HG03378 (cell line): ENCODE results near the gene RNF11.
"Not testable (repeated sequence)": the region's sequence is repeated elsewhere in the genome, so short reads cannot be mapped to it uniquely, and the experiment has no call there.

Experiments
- ATAC-seq: cut with Tn5 transposase; IDR thresholded peaks from one replicate; pipeline ENCODE4 v1.9.1; 2021; ENCODE audit warnings: mild to moderate bottlenecking, moderate library complexity; ENCODE audit not compliant: unreplicated experiment

RNF11 gene

DNA sequence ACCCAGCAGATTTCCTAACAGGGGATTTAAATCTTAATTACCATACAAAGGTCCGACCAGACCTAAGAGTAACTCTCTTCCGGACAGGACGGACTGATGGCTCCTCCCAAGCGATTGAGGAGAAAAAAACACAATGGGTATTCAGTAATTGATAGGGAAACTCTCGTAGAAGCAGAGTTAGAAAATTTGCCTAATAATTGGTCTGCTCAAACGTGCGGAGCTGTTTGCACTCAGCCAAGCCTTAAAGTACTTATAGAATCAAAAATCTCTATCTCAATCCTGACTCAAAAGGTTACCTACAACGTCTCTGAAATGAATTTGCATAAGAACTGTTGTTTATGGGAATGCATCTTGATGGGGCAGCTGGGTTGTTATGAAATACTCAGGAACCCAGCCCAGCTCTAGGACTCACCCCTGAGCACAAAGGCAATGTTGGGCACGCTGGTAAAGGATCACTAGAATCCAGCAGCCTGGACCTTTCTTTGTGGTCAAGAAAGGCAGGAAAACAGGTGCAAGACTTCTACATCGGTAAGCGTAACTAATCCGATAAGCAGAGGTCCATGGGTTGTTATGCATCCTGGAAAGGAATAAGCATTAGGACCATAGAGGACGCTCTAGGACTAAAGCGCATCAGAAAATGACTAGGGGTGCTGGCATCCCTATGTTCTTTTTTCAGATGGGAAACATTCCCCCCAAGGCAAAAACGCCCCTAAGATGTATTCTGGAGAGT lies 8.7 kb upstream of the RNF11 start:
- not testable (repeated sequence) for ATAC-seq

DNA sequence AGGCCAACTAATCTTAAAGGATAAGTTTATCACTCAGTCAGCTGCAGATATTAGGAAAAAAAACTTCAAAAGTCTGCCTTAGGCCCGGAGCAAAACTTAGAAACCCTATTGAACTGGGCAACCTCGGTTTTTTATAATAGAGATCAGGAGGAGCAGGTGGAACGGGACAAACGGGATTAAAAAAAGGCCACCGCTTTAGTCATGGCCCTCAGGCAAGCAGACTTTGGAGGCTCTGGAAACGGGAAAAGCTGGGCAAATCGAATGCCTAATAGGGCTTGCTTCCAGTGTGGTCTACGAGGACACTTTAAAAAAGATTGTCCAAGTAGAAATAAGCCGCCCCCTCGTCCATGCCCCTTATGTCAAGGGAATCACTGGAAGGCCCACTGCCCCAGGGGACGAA lies 7.6 kb upstream of the RNF11 start:
- ATAC-seq, result not testable (repeated sequence)

DNA sequence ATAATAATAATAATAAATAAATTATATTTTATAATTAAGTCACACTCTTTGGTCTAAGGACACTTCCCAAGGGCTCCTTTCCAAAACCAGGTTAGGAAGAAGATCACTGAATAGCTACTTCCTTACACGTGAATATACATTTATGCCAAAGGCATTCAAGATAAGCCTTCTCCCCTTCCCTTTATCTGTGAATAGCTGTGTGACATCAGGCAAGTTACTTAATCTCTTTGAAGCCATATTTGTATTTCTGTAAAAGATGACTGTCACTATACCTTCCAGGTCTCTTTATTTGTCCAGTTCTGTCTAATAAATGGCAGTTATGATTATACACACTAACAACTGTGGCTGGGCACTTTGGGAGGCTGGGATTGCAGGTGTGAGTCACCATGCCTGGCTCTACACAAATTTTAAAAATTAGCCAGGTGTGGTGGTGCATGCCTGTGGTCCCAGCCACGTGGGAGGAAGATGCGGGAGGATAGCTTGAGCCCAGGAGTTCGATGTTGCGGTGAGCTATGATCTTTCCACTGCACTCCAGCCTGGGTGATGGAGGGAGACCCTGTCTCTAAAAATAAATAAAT lies 5.5 kb upstream of the RNF11 start:
- ATAC-seq, result no peak

DNA sequence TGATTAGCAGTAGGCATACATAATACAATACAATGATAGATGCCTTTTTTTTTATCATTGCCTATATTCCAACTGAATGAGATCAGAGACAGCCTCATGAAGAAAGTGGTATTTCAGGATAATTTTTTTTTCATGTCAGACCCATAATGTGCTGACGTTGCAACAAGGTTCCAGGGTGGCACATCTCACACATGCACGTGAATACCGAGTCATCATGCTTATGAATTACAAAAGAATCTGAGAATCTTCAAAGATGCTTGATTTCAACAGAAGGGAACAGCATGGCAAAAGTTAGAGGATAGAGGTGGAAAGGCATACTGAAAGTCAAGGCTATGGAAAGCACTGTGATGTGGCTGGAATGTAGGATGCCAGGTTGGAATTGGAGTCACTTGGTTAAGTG lies 5.0 kb upstream of the RNF11 start:
- ATAC-seq, result no peak

DNA sequence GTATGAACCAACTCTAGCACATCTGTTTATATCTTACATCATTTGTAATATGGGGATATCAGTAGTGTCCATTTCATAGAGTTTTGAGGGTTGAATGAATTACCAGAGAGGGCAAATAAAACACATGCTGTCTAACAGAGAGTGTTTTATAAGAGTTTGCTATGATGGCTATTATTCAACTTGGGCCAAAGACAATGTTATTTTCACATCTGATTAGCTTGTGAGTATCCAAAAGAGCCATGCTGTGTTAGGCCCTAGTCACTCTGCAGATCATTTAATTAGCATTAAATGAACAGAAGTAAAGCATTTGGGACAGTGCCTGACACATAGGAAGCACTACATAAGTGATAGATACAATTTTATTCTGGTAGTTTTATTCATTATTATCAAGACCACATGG lies 4.2 kb upstream of the RNF11 start:
- no peak for ATAC-seq

DNA sequence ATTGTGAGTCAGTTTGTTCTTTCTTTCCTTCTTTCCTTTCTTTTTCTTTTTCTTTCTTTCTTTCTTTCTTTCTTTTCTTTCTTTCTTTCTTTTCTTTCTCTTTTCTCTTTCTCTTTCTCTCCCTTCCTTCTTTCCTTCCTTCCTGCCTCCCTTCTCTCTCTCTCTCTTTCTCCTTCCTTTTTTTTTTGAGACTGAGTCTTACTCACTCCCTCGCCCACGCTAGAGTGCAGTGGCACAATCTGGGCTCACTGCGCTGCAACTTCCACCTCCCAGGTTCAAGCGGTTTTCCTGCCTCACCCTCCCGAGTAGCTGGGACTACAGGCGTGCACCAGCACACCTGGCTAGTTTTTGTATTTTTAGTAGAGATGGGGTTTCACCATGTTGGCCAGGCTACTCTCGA lies 1.8 kb upstream of the RNF11 start:
- ATAC-seq, result not testable (repeated sequence)

DNA sequence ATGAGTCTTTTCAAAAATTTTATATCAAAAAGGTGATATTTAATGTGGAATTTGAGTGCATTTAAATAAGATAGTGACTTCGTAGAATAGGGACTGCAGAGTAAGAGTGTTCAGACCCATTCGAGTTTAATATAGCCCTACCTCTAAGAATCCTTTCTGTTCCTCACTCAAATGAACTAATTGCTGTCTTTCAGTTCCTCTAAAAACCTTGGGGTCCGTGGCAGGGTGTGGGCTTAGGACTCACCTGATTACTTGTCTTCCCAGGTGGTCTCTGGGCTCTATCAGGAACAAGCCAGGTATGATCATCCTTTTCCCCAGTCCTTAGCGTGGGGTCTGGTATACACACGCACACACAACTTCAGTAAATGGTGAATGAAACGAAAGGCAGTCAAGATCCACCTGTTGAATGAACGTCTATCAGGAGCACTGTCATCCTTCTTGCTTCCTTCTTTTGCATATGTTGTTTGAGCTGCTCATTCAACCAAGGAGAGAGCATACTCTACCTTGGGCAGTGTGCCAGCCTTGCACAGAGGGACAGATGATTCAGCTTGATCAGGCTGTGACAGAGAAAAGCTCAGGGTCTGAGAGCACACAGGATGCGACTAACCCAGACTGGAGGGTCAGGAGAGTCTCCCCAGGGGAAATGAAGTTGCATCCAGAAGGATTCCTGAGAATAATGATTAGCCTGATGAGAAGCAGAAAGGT lies 1.2 kb upstream of the RNF11 start:
- ATAC-seq, result peak; percentile 80

DNA sequence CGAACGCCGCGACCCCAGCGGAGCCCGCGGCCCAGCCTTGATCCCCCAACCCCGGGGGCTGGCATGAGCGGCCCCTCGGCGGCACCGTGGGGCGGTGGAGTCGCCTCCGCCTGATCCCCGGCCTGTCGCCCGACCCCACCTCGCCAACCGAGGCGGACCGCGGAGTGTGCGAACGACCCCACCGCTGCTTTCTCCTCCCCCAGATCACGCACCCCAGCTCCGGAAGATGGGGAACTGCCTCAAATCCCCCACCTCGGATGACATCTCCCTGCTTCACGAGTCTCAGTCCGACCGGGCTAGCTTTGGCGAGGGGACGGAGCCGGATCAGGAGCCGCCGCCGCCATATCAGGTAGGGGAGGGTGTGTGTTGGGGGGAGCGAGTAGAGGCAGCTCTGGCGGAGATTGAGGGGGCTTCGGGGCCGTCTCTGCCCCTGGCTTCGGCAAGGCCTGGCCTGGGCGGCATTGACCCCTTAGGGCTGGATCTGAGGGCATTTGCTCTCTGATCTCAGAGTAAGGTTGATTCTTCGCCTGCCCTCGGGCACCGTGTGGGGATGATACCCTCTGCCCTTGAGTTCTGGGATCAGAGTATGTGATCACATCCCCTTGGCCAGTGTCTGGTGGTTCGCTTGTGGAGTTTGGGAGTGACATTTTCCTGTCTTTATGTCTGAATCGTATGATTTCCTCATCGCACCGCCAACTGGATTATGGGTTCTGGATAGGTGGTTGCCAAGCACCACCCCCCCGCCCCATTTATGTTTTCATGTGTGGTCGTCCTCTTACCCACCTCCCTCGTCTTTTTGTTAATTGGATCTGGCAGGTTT lies 668 bp downstream of the RNF11 start:
- no peak for ATAC-seq

DNA sequence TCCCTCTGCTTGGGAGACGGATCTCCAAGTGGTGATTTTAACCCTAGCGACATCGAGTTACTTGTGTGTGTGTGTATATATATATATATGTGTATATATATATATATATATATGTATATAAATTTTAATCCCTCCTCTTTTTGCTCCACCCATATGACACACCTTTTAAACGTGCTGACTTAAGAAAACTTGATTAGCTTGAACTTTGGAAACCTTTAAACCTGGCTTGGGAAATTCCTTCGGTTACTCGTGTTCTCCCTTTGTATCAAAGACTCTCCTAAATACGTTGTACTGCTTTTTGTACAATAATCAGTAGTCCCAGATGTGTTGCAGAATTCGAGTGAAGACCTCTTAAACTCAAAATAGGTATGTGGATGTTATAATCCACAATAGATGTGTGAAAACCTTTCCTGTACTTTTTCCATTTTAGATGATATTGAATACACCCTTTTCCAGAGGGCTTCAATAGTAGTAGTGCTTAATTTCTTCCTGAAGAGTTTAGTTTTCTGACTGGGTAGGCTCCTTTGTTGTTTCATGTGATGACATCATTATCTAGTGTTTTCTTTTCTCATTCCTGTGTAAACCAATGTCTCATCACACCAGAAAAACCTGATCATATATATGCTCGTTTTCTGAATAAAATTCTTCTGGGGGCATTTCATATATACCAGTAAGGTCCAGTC lies 1.4 kb downstream of the RNF11 start:
- no peak for ATAC-seq

DNA sequence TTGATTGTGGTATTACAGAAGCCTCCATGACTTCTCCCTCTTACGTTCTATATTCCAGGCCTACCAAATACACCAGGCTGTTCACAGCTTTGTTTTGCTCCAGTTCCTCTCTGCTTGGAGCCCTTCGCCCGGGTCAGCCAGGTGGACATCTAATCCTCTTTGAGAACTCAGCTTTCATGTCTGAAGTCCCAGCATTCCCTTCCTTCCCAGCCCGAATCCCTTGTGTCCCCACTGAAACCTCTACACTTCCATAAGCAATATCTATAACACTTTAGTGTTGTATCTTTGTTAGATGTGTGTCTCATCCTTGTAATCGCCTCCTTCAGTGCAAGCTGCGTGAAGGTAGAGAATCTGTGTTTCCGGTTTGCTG lies 1.9 kb downstream of the RNF11 start:
- ATAC-seq, result no peak

DNA sequence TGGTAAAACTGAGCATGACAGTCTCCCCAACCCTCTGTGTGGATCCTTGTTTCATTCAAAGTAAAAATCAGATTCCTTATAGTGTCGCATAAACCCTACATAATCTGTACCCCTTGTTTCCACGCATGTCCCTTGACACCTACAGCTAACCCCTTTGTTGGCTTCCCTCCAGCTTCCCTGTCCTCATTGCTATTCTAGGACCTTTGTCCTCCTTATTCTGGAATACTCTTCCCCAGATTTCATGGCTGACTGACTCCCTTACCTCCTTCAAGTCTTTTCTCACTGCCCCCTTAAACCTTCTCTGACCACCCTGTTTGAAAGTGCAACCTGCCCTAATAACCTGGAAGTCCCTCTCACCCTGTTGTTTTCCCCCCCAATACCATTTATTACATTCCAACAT lies 4.0 kb downstream of the RNF11 start:
- ATAC-seq, result no peak

DNA sequence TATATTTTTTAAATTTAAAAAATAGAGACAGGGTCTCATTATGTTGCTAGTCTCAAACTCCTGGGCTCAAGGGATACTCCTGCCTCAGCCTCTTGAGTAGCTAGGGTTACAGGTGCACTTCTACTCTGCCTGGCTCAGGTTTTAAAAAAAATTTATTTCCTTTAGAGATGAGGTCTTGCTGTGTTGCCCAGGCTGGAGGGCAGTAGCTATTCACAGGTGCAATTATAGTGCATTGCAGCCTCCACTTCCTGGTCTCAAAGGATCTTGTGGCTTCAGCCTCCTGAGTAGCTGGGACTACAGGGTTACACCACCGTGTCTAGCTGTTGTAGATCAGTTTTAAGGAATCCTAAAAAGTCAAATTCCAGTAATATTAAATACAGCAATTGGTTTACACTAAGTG lies 5.0 kb downstream of the RNF11 start:
- ATAC-seq, result no peak

DNA sequence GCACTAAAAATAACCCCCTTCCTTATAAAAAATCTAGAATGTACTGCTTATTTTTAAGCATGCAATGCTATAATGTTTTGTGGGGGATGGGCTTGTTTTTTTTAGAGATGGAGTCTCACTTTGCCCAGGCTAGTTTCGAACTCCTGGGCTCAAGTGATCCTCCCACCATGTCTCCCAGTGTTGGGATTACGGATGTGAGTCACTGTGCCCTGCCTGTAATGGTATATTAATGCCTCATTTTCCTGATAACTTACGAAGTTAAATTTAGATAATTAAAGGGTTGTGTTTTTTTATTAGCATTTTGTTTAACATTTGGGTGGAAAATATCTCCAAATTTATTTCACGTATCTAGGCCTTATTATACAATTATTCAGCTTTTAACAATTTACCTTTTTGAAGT lies 6.5 kb downstream of the RNF11 start:
- no peak for ATAC-seq

DNA sequence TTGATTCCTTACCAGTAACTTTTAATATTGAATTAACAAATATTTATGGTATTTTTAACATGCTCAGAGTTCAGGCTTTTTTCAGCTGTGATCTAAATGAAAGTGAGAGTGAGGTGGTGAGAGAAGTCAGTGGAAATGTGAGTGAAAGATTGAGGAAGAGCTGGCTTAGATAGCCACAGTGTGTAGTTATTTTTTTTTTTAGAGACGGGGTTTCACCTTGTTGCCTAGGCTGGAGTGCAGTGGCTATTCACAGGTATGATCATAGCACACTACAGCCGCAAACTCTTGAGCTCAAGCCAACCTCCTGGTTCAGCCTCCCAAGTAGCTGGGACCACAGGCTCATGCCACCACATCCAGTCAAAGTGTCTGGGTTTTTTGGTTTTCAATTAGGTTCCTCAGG lies 10.9 kb downstream of the RNF11 start:
- ATAC-seq, result peak; percentile 94

DNA sequence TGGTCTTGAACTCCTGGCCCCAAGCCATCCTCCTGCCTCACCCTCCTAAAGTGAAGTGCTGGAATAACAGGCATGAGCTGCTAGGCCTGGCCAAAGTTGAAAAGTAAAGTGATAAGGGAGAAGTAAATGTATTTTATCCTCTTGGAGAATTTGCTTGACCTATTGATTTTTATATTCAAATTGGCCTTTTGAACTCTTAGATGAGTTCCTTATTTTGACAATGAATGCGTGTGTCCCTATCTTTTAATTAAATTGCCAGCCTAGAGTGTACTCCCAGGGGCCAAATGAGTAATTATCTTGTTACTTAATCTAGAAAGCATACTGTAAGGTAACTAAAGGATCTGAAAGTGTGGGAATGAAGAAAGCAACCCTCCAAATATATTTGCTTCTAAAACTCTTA lies 11.4 kb downstream of the RNF11 start:
- no peak for ATAC-seq

DNA sequence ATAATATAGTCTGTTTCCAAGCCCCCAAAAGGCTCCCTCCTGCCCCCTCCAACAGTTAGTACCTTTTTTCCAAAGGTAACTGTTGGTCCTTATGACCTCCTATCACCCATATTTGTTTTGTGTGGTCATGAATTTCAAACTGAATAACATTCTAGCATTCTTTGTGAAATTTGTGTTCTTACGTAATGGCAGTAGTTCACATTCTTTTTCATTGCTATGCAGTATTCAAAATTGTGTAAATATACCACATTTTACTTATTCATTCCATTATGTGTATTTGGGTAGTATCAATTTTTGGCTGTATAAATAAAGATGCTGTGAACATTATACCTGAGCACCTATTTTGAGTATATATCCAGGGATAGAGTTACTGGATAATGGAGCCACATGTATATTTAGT lies 13.4 kb downstream of the RNF11 start:
- ATAC-seq, result no peak

DNA sequence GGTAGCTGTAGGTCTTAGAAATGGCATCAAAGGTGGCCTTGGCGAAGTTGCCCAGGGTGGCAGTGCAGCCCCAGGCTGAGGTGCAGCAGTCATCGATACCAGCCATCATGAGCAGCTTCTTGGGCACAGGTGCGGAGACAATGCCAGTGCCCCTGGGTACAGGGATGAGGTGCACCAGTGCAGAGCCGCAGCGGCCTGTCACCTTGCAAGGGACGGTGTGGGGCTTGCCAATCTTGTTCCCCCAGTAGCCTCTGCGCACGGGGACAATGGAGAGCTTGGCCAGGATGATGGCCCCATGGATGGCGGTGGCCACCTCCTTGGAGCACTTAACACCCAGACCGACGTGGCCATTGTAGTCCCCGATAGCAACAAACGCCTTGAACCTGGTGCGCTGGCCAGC lies 14.7 kb downstream of the RNF11 start:
- not testable (repeated sequence) for ATAC-seq

DNA sequence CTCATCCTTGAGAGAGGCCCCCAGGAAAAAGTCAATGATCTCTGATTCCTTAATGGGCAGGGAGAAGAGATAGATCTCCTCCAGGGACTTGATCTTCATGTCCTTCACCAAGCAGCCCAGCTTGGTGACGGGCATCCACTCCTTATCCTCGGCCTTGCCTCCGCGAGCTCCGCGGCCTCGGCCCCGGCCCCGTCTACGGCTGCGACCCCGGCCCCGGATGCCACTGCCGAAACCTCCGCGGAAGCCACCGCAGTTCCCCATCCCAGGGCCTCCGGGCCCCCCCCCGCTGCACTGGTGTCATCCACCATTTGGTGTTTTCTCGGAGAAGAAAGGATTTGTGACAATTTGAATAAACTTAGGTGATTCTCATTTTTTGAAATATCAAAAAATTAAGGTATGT lies 15.1 kb downstream of the RNF11 start:
- not testable (repeated sequence) for ATAC-seq

DNA sequence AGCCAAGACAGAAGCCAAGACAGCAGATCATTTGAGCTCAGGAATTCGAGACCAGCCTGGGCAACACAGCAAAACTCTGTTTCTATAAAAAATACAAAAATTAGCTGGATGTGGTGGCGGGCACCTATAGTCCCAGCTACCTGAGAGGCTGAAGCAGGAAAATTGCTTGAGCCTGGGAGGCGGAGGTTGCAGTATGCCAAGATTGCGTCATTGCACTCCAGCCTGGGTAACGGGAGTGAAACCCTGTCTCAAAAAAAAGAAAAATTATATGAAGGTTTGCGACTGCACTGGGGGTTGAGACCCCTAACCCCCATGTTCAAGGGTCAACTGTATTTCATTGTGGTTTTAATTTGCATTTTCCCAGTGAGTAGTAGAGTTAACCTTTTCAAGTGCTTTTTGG lies 16.3 kb downstream of the RNF11 start:
- ATAC-seq, result no peak

DNA sequence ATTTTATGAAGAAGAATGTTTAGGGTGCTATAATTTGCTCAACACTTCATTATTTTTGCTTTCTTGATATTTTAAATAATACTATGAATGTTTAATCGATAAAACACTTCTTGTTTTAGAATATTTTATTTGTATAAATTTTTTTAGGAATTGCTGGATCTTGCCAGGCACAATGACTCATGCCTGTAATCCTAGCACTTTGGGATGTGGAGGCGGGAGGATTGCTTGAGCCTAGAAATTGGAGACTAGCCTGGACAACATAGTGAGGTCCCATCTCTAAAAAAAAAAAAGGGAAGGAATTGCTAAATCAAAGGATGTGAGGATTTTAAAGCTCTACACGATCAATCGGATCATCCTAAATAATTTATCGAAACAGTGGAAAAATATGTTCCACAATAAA lies 17.6 kb downstream of the RNF11 start:
- ATAC-seq, result no peak

DNA sequence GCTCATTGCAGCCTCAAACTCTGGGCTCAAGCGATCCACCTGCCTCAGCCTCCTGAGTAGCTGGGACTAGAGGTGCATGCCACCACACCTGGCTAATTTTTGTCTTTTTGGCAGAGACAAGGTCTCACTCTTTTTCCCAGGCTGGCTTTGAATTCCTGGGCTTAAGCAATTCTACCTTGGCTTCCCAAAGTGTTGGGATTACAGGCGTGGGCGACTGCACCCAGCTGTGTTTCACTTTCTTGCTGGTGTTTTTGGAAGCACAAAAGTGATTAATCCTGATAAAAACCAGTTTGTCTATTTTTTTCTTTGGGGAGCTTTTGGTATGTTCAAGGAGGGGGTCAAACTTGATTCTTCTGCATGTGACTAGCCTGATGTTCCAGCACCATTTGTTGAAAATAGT lies 19.3 kb downstream of the RNF11 start:
- ATAC-seq, result no peak
